Heart left ventricle (tissue), 13 donors: ENCODE results near the gene SGCA.

Experiments used
- CTCF ChIP-seq, 12 donors: fragments of 200-600 bp; sonication (generic) in 4 of 12; IDR thresholded peaks; one replicate each; pipeline versions ENCODE4 v1.5.0 to v1.8.0; 2018 to 2022; ENCODE audit warnings: antibody characterized with exemption in 12 of 12, mild to moderate bottlenecking in 5 of 12
- POLR2A ChIP-seq, 2 donors: fragments of 450-650 bp; IDR thresholded peaks; one replicate each; pipeline ENCODE4 v1.6.1; 2017; ENCODE audit warnings: antibody characterized with exemption in 2 of 2, mild to moderate bottlenecking in 2 of 2, moderate library complexity in 2 of 2
- donor health status: ischemic (EF 13 %, LVEDD 7.1; RV severe dilation, severe dysfunction).
- donor health status: DM: no; HTN: yes; CAD: no.
- donor health status: DM: no; HTN: no; CAD: no.
- donor health status: ischemic (EF 25% LVEDD 6.9; RV normal size, moderate dysfunction).
- donor health status: ischemic (EF 25% LVEDD 5.7; RV mildly dilated, moderate dysfunction).
- donor health status: ischemic (EF 35%, LVEDD 5.7; RV mildly dilated, moderate dysfunction).
- donor health status: nonischemic (EF 11% LVEDD 7.7; RV severe dilation, severe dysfunction).
- donor health status: DM: yes; HTN: yes; CAD: no.
- donor health status: PGD.
- donor health status: ischemic (EF 29% LVEDD 5.4; RV normal size, mild dysfunction).
- donor health status: nonischemic (EF 23%, LVEDD 6.1; RV moderate dilation, normal function).

GRCh38 chr17:50169881-50170459 is 4.2 kb downstream of the SGCA start:
- no peak for TF ChIP-seq POLR2A (IDR thresholded peaks at IDR 0.05)
- no peak for TF ChIP-seq CTCF (IDR thresholded peaks at IDR 0.05)
